CD4-positive, alpha-beta T cell treated with Interleukin-12 subunit alpha and Interleukin-12 subunit beta, for 1 hour (primary cell): Measurements from ENCODE around the gene LDB3.

Experiments used
- DNase-seq: peaks from one replicate; pipeline ENCODE4 v3.0.0-alpha.2; 2020

Gene LDB3

GRCh38 chr10:86665868-86666267, 2.4 kb upstream of the LDB3 start:
- DNase-seq = no peak

- no peak for DNase-seq
These were observed 1.8 kb upstream of the LDB3 start for GRCh38 chr10:86666538-86666937.

- DNase-seq = no peak
These were observed 710 bp upstream of the LDB3 start for GRCh38 chr10:86667421-86668181.

GRCh38 chr10:86670290-86670811, 2.0 kb downstream of the LDB3 start:
- no peak for DNase-seq

- DNase-seq = no peak
These were observed 2.6 kb downstream of the LDB3 start for GRCh38 chr10:86670876-86671275.

GRCh38 chr10:86671419-86671818, 3.1 kb downstream of the LDB3 start:
- no peak for DNase-seq

- no peak for DNase-seq
These were observed 3.8 kb downstream of the LDB3 start for GRCh38 chr10:86671985-86672710.

- DNase-seq = no peak
These were observed 5.0 kb downstream of the LDB3 start for GRCh38 chr10:86673216-86673826.

GRCh38 chr10:86673827-86674581, 5.7 kb downstream of the LDB3 start:
- DNase-seq = no peak

- DNase-seq = no peak
These were observed 6.6 kb downstream of the LDB3 start for GRCh38 chr10:86674912-86675311.

GRCh38 chr10:86677374-86677773, 9.1 kb downstream of the LDB3 start:
- DNase-seq = no peak

- DNase-seq = no peak
These were observed 10.9 kb downstream of the LDB3 start for GRCh38 chr10:86678999-86679792.

- no peak for DNase-seq
These were observed 12.7 kb downstream of the LDB3 start for GRCh38 chr10:86681047-86681446.

- no peak for DNase-seq
These were observed 13.5 kb downstream of the LDB3 start for GRCh38 chr10:86681722-86682386.

GRCh38 chr10:86682675-86683074, 14.4 kb downstream of the LDB3 start:
- DNase-seq = no peak

- no peak for DNase-seq
These were observed 16.2 kb downstream of the LDB3 start for GRCh38 chr10:86684331-86685097.

- no peak for DNase-seq
These were observed 17.1 kb downstream of the LDB3 start for GRCh38 chr10:86685416-86685815.

GRCh38 chr10:86685893-86686632, 17.8 kb downstream of the LDB3 start:
- DNase-seq = no peak

- no peak for DNase-seq
These were observed 18.7 kb downstream of the LDB3 start for GRCh38 chr10:86686972-86687371.

- no peak for DNase-seq
These were observed 19.4 kb downstream of the LDB3 start for GRCh38 chr10:86687750-86688149.
